Neural cell (in vitro differentiated cells): Measurements from ENCODE around the gene LILRA1. TPM values are rescaled to one million over a fixed set of nuclear protein-coding genes. Genes with fewer than 3 reads are reported as not detected.

Experiments
- H2AFZ ChIP-seq: fragments of 200-600, 300-800 bp; sonication (generic), shearing (Covaris generic); 2 replicates; pipeline ENCODE4 v1.6.0; 2014; ENCODE audit warnings: low read depth, mild to moderate bottlenecking, antibody characterized with exemption, low read length, moderate library complexity
- H3F3A ChIP-seq: fragments of 200-600 bp; shearing (Covaris generic); 2 replicates; pipeline ENCODE4 v1.6.1; 2016; ENCODE audit warnings: mild to moderate bottlenecking, moderate library complexity, mixed read lengths, antibody characterized with exemption, low read length; ENCODE audit not compliant: insufficient read depth, poor library complexity, severe bottlenecking
- H3K27ac ChIP-seq: fragments of 200-600, 300-800 bp; sonication (generic), shearing (Covaris generic); 2 replicates; pipeline ENCODE4 v1.5.1; 2014; ENCODE audit warnings: mild to moderate bottlenecking, low read length, moderate library complexity
- H3K27me3 ChIP-seq: fragments of 300-800, 200-600 bp; sonication (generic), shearing (Covaris generic); 2 replicates; pipeline ENCODE4 v1.6.0; 2014; ENCODE audit warnings: mild to moderate bottlenecking, low read depth, low read length, moderate library complexity; ENCODE audit not compliant: insufficient read depth
- H3K36me3 ChIP-seq: fragments of 300-800, 200-600 bp; sonication (generic), shearing (Covaris generic); 2 replicates; pipeline ENCODE4 v1.5.1; 2014; ENCODE audit warnings: mild to moderate bottlenecking, antibody characterized with exemption, low read length, moderate library complexity; ENCODE audit not compliant: insufficient read depth
- H3K4me2 ChIP-seq: fragments of 300-800, 200-600 bp; sonication (generic), shearing (Covaris generic); 2 replicates; pipeline ENCODE4 v1.6.0; 2014; ENCODE audit warnings: mild to moderate bottlenecking, low read length
- H3K4me3 ChIP-seq: fragments of 300-800, 200-600 bp; sonication (generic), shearing (Covaris generic); 2 replicates; pipeline ENCODE4 v1.5.1; 2014; ENCODE audit warnings: mild to moderate bottlenecking, low read length, moderate library complexity
- H3K79me2 ChIP-seq: fragments of 200-600 bp; shearing (Covaris generic); replicated peaks from 2 replicates; pipeline ENCODE4 v1.6.0; 2014; ENCODE audit warnings: mild to moderate bottlenecking, low read length, moderate library complexity; ENCODE audit not compliant: insufficient read depth
- H3K9ac ChIP-seq: fragments of 300-800, 200-600 bp; sonication (generic), shearing (Covaris generic); 2 replicates; pipeline ENCODE4 v1.6.1; 2016; ENCODE audit warnings: mild to moderate bottlenecking, low read length, mixed read lengths
- H3K9me2 ChIP-seq: fragments of 200-600 bp; shearing (Covaris generic); 2 replicates; pipeline ENCODE4 v1.6.1; 2016; ENCODE audit warnings: mild to moderate bottlenecking, low read length, mixed read lengths; ENCODE audit not compliant: insufficient read depth
- H3K9me3 ChIP-seq: fragments of 200-600, 300-800 bp; sonication (generic), shearing (Covaris generic); 2 replicates; pipeline ENCODE4 v1.6.1; 2016; ENCODE audit warnings: mild to moderate bottlenecking, mixed run types, low read length, moderate library complexity, mixed read lengths
- H4K20me1 ChIP-seq: fragments of 200-600 bp; shearing (Covaris generic); 2 replicates; pipeline ENCODE4 v1.6.1; 2016; ENCODE audit warnings: mild to moderate bottlenecking, mixed run types; ENCODE audit not compliant: insufficient read depth
- CTCF ChIP-seq: fragments of 450-650 bp; IDR thresholded peaks from 2 replicates; pipeline ENCODE4 v1.5.1; 2014; ENCODE audit warnings: antibody characterized with exemption, mild to moderate bottlenecking, moderate library complexity; ENCODE audit not compliant: poor library complexity, severe bottlenecking
- EP300 ChIP-seq: fragments of 450-650 bp; conservative IDR thresholded peaks from 2 replicates; pipeline ENCODE4 v1.6.1; 2014; ENCODE audit warnings: antibody characterized with exemption, mild to moderate bottlenecking, moderate library complexity; ENCODE audit not compliant: poor library complexity, severe bottlenecking
- EZH2 ChIP-seq: fragments of 200-600, 300-800 bp; shearing (Covaris generic), sonication (generic); IDR thresholded peaks from 2 replicates; pipeline ENCODE4 v1.6.1; 2014; ENCODE audit warnings: antibody characterized with exemption, low read length, borderline replicate concordance, mild to moderate bottlenecking; ENCODE audit not compliant: insufficient read depth, poor library complexity, severe bottlenecking
- MXI1 ChIP-seq: fragments of 450-650 bp; conservative IDR thresholded peaks from 2 replicates; pipeline ENCODE4 v1.6.1; 2014; ENCODE audit warnings: antibody characterized with exemption, mild to moderate bottlenecking; ENCODE audit not compliant: poor library complexity, severe bottlenecking
- POLR2AphosphoS5 ChIP-seq: IDR thresholded peaks from 2 replicates; pipeline ENCODE4 v1.6.1; 2012
- RAD21 ChIP-seq: fragments of 450-650 bp; conservative IDR thresholded peaks from 2 replicates; pipeline ENCODE4 v1.6.1; 2014; ENCODE audit warnings: antibody characterized with exemption, mild to moderate bottlenecking, moderate library complexity
- REST ChIP-seq: IDR thresholded peaks from 2 replicates; pipeline ENCODE4 v1.6.1; 2012; ENCODE audit warnings: borderline replicate concordance
- SMC3 ChIP-seq: fragments of 450-650 bp; conservative IDR thresholded peaks from 2 replicates; pipeline ENCODE4 v1.6.1; 2014; ENCODE audit warnings: antibody characterized with exemption, mild to moderate bottlenecking, moderate library complexity; ENCODE audit not compliant: poor library complexity
- TAF1 ChIP-seq: IDR thresholded peaks from 2 replicates; pipeline ENCODE4 v1.6.1; 2012; ENCODE audit warnings: low read depth
- polyA plus RNA-seq: library from polyadenylated mRNA; depleted of rRNA; stranded (reverse); fragments of >200 nt; gene quantifications from 2 replicates; pipeline ENCODE4 v1.2.3, GENCODE V29; 2014

Gene LILRA1
- polyA plus RNA-seq, 1 donor from 2014 or later = not detected

GRCh38 chr19:54614726-54615125 lies 21.3 kb downstream of the LILRA1 start:
- H3K9me2 ChIP-seq = no peaks in the 10 kb centered on the region
- no peaks in the 10 kb centered on the region for H3F3A ChIP-seq
- H3K9ac ChIP-seq = no peak overlapping the region
- H3K9me3 ChIP-seq = peaks cover 6% of the 10 kb centered on the region
- TF ChIP-seq RAD21 (no peak), EP300 (no peak), TAF1 (no peak), SMC3 (no peak), EZH2 (no peak), POLR2AphosphoS5 (no peak), REST (no peak), CTCF (no peak), MXI1 (no peak)
- no peak overlapping the region for H3K4me3 ChIP-seq
- no peaks in the 10 kb centered on the region for H3K27me3 ChIP-seq
- no peak overlapping the region for H3K4me2 ChIP-seq
- no peaks in the 10 kb centered on the region for H3K79me2 ChIP-seq
- H4K20me1 ChIP-seq = no peaks in the 10 kb centered on the region
- no peaks in the 10 kb centered on the region for H3K36me3 ChIP-seq
- H2AFZ ChIP-seq = no peak overlapping the region
- H3K27ac ChIP-seq = no peak overlapping the region

- no peak overlapping the region for H3K4me2 ChIP-seq
- no peak overlapping the region for H2AFZ ChIP-seq
- H3K27me3 ChIP-seq = no peaks in the 10 kb centered on the region
- TF ChIP-seq EZH2 (no peak), TAF1 (no peak), MXI1 (no peak), EP300 (no peak), RAD21 (no peak), REST (no peak), POLR2AphosphoS5 (no peak), CTCF (no peak), SMC3 (no peak)
- no peak overlapping the region for H3K27ac ChIP-seq
- H3K4me3 ChIP-seq = no peak overlapping the region
- no peaks in the 10 kb centered on the region for H3K79me2 ChIP-seq
- no peaks in the 10 kb centered on the region for H3F3A ChIP-seq
- H3K9me3 ChIP-seq = peaks cover 5% of the 10 kb centered on the region
- H4K20me1 ChIP-seq = no peaks in the 10 kb centered on the region
- H3K9ac ChIP-seq = no peak overlapping the region
- H3K9me2 ChIP-seq = no peaks in the 10 kb centered on the region
- H3K36me3 ChIP-seq = no peaks in the 10 kb centered on the region
Measured at GRCh38 chr19:54616057-54616456, 22.6 kb downstream of the LILRA1 start.
